Pulmonary artery endothelial cell (primary cell): Measurements from ENCODE around the gene AVL9. TPM values are rescaled to one million over a fixed set of nuclear protein-coding genes. Genes with fewer than 3 reads are reported as not detected.
"Not testable (repeated sequence)": the region's sequence is repeated elsewhere in the genome, so short reads cannot be mapped to it uniquely, and the experiment has no call there.

Source experiments
- DNase-seq: peaks from one replicate; pipeline ENCODE4 v3.0.0-alpha.2; 2011; ENCODE audit warnings: low read depth, low spot score
- total RNA-seq: library from RNA; depleted of rRNA; stranded (reverse); fragments of >200 nt; gene quantifications from 2 replicates; pipeline ENCODE4 v1.2.3, GENCODE V29; 2014

The AVL9 gene
- total RNA-seq, 1 donor from 2014 or later, result 32.9 TPM

- DNase-seq, result peak; percentile 90
Observed at GRCh38 chr7:32586291-32587221, 91.3 kb downstream of the AVL9 start.

GRCh38 chr7:32587411-32587948, 92.2 kb downstream of the AVL9 start:
- peak; percentile 75 for DNase-seq

GRCh38 chr7:32588657-32589056, 93.4 kb downstream of the AVL9 start:
- DNase-seq, result peak; percentile 77

DNA sequence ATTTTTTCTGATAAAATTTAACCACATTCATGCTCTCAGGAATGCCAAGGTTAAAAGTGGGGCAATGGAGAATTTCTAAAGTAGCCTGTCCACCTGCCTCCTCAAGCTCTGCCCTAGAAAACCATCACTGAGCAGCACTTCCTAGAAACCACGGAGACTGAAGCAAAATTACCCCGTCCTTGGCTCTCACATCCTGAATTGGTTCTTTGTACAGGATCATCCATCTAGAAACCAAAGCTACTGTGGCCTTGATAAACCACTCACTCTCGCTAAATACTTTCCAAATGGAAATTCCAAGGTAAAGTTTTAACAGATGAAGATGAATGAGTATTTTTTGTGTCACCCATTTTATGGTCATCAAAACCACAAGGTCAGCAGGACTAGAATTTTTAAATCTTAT, 96.6 kb downstream of the AVL9 start:
- DNase-seq, result no peak

DNA sequence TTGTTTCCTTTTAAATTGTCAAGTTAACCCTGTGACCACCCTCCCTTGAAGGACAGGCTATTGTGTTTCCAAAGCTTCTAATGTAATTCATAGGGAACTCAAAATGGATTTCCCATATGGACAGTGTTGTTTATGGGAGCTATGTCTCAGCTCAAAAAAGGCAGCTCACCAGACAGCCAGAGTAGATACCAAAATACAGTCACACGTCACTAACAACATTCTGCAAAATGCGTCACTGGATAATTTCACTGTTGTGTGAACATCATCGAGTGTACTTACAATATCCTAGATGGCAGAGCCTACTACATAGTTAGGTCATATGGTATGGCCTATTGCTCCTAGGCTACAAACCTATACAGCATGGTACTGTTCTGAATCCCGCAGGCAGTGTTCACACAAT, 97.4 kb downstream of the AVL9 start:
- DNase-seq, result no peak

GRCh38 chr7:32594965-32595490, 99.7 kb downstream of the AVL9 start:
- no peak for DNase-seq

- not testable (repeated sequence) for DNase-seq
Observed at GRCh38 chr7:32601196-32601595, 105.9 kb downstream of the AVL9 start.

DNA sequence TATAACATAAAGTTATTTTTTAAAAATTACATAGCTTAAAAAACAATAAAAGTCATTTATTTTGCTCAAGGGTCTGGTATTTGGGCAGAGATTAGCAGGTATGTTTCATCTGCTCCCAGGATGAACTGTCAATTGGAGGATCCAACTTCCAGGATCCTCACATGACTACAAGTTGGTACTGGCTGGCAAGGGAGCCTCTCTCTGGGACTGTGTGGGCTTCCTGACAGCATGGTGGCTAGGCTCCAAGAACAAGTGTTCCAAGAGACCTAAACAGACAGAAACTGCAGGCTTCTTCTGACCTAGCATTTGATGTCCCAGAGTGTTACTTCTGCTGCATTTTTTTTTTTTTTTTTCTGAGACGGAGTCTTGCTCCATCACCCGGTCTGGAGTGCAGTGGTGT, 107.2 kb downstream of the AVL9 start:
- DNase-seq, result no peak

DNA sequence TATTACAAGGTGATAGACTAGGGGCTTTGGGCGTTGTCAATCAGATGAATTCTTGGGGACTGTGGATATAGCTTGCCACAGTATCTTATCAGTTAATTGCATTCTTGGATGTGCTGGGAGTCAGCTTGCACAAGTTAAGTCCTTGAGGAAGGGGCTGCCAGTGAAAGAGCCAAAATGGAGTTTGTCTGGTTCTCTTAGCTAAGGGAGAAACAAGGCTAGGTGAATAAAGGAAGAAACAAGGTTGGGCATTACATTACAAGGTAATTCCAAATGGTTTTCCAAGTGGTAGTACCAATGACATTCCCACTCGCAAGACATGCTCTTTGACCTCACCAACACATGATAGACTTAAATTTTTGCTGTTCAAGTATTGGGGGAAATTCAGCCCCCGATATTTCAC, 108.2 kb downstream of the AVL9 start:
- not testable (repeated sequence) for DNase-seq

GRCh38 chr7:32604047-32604446, 108.8 kb downstream of the AVL9 start:
- DNase-seq, result not testable (repeated sequence)

DNA sequence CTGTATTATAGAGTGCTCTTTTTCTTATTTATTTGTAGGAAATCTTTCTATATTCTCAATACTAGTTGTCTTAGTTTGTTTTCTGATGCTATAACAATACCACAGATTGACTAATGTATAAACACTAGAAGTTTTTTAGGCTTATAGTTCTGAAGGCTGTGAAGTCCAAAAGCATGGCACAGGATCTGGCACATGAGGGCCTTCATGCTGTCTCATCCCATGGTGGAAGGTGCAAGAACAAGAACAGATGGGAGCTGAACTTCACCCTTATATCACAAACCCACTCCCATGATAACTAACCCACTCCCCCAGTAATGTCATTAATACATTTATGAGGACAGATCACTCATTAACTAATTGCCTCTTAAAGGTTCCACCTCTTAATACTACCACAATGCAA, 109.7 kb downstream of the AVL9 start:
- DNase-seq, result no peak

- DNase-seq, result no peak
Observed at GRCh38 chr7:32609463-32609862, 114.2 kb downstream of the AVL9 start.

DNA sequence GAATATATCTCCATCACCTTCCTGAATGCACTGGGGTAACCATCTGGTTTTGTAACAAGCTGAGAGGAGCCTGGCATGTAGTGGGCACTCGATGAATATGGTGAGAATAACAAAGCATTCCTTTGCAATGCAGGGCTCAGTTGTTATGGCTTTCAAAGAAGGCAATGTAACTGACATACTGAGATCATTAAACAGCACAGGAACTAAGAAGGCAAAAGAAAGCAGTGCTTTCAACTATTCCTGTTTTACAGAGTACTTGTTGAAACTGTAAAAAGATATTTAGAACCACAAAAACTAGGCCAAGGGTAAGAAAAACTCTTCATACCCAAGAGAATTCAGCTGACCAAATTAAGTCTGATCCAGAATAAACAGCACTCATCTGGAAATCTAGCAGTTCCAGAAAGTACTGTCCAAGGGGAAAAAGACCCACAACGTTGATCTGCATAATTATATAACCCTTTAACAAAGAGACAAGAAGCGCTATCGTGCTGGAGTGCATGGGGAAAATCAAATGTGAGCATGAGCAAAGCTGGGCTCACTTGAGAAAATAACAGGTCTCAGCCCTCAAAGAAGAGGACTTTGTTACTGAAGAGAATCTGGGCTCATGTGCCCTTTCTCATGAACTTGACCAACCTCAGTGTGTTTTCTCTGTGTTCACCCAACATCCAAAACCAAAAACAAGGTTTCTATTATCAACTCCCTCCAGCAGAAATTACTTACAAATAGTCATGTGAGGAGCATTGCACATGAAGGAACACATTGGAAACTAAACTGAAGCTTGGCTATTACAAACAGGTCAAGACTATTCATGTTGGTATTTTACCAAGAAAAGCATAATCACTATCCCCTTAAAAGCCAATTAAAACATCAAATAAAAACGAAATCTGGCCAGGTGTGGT, 116.2 kb downstream of the AVL9 start:
- no peak for DNase-seq

- peak; percentile 20 for DNase-seq
Observed at GRCh38 chr7:32616625-32617024, 121.3 kb downstream of the AVL9 start.

DNA sequence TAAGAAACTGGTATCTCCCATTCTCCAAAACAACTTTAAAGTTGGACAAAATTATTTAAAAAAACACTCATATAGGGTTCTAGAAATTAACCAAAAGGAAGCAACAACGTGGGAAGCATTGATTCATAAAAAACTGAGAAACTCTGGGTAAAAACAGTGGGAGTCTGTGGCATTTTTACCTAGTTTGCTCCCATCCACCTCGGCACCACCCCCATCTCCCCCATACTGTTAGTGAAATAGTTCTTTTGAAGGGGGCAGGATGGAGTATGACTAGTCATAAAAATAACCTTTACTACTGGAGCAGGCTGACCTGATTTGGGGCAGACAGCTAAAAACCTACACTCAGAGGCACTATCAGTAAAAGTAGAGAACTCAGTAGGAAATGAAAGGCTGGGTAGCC, 123.2 kb downstream of the AVL9 start:
- no peak for DNase-seq

- DNase-seq, result no peak
Observed at GRCh38 chr7:32618987-32619386, 123.7 kb downstream of the AVL9 start.

DNA sequence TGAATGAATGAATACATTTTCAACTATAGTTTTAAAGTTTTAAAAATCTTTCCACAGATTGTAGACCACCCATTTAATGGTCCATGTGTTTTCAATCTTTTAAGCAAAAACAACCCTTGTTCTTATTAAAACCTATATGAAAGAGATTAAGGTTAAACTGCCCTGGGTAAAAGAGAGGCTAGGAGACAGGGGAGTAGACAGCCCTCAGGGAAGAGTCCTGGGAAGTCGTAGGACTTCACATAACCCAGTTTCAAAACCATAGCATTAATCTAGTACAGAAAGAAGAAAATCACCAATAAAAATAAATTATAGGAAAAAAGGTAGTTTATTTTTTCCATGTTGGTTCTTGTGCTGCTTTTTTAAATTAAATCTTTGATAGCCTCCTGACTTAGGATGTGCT, 124.1 kb downstream of the AVL9 start:
- DNase-seq, result not testable (repeated sequence)

GRCh38 chr7:32631021-32631420, 135.7 kb downstream of the AVL9 start:
- DNase-seq, result no peak

- not testable (repeated sequence) for DNase-seq
Observed at GRCh38 chr7:32631590-32632497, 136.6 kb downstream of the AVL9 start.

GRCh38 chr7:32633446-32633845, 138.2 kb downstream of the AVL9 start:
- DNase-seq, result not testable (repeated sequence)
